GM18519 (cell line): ENCODE data around the gene AMDHD2.
A peak's percentile ranks its signal among the peaks of the same experiment; 100 is the strongest.
"Not testable (repeated sequence)": the region's sequence is repeated elsewhere in the genome, so short reads cannot be mapped to it uniquely, and the experiment has no call there.

Experiments
- ATAC-seq: cut with Tn5 transposase; IDR thresholded peaks from one replicate; pipeline ENCODE4 v1.9.1; 2021; ENCODE audit warnings: mild to moderate bottlenecking, moderate library complexity; ENCODE audit not compliant: unreplicated experiment, low FRiP score

Gene AMDHD2, protein sequence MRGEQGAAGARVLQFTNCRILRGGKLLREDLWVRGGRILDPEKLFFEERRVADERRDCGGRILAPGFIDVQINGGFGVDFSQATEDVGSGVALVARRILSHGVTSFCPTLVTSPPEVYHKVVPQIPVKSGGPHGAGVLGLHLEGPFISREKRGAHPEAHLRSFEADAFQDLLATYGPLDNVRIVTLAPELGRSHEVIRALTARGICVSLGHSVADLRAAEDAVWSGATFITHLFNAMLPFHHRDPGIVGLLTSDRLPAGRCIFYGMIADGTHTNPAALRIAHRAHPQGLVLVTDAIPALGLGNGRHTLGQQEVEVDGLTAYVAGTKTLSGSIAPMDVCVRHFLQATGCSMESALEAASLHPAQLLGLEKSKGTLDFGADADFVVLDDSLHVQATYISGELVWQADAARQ

DNA sequence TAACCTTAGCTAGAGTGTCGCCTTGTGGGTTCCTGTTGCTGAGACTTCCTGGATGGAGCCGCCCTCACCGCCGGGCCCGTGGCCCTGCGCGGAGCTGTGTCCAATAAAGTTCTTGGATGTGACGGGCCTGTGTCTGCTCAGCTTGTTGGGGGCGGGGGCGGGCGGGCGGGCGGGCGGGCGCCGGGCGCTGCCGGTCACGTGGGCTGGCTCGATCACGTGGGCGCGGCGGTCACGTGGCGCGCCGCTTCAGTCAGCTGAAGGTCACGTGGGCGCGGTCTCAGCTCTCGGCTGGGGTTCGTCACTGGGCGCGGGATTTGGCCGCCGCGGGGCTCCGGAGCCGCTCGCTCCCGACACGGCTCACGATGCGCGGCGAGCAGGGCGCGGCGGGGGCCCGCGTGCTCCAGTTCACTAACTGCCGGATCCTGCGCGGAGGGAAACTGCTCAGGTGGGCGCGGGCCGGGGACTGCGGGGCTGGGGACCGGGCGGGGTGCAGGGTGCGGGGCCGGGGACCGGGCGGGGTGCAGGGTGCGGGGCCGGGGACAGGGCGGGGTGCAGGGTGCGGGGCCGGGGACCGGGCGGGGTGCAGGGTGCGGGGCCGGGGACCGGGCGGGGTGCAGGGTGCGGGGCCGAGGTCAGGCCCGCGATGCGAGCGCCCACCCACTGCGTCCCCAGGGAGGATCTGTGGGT lies at the start of gene AMDHD2:
AMDHD2 (plus strand) TSS at position 275 of the 687 bp plus-strand sequence; CDS start at position 363, 88 bp downstream.
- no peak for ATAC-seq

DNA sequence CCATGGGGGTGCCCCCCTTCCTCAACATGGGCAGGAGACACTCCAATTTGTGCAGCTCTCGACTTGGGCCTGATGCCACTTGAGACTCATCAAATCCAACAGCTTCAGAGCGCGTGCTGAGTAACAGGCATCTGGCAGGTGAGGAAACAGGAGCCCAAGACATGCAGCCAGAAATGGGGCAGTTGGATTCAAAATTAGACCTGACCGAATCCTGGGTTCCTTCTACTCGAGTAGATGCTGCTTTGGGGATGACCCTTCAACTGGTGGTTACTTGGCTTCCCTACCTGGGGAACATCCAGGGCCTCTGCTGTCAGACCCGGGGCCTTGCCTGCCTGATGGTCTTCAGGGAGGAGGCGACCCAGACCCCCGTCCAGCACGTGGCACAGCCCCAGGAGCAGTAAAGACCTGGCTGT lies 49.6 kb upstream of the AMDHD2 start:
- ATAC-seq = no peak

DNA sequence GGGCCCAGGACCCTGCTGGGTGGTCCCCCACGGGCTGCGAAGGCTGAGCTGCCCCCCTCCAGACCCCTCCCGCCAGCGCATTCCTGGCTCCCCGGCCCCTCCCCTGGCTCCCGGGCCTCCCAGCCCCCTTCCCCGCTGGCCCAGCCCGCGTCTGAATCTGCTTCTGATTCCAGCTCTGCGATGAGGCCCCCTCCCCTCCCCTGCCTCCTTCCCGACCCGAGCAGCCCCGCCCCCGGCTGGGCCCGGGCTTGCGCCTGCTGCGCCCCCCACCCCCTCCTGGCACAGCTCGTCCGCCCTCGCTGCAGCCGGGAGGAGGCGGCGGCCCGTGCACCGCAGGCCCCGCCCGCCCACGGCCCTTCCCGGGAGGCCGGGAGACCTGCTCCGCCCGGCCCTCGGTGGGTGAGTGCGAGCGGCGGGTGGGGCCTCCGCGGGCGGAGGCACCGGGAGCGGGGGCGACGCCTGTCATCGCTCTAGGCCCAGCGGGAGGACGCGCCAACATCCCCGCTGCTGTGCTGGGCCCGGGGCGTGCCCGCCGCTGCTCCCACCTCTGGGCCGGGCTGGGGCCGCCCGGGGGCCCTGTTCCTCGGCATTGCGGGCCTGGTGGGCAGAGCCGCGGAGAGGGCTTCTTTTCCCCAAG lies 49.0 kb upstream of the AMDHD2 start, which contains the start of gene NTN3:
NTN3 (plus strand) TSS at position 282 of the 637 bp plus-strand sequence. CDS start 405 bp downstream, outside the sequence.
- ATAC-seq = no peak

DNA sequence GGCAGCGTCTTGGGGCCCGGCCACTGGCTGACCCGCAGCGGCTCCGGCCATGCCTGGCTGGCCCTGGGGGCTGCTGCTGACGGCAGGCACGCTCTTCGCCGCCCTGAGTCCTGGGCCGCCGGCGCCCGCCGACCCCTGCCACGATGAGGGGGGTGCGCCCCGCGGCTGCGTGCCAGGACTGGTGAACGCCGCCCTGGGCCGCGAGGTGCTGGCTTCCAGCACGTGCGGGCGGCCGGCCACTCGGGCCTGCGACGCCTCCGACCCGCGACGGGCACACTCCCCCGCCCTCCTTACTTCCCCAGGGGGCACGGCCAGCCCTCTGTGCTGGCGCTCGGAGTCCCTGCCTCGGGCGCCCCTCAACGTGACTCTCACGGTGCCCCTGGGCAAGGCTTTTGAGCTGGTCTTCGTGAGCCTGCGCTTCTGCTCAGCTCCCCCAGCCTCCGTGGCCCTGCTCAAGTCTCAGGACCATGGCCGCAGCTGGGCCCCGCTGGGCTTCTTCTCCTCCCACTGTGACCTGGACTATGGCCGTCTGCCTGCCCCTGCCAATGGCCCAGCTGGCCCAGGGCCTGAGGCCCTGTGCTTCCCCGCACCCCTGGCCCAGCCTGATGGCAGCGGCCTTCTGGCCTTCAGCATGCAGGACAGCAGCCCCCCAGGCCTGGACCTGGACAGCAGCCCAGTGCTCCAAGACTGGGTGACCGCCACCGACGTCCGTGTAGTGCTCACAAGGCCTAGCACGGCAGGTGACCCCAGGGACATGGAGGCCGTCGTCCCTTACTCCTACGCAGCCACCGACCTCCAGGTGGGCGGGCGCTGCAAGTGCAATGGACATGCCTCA lies 48.3 kb upstream of the AMDHD2 start:
- no peak for ATAC-seq

DNA sequence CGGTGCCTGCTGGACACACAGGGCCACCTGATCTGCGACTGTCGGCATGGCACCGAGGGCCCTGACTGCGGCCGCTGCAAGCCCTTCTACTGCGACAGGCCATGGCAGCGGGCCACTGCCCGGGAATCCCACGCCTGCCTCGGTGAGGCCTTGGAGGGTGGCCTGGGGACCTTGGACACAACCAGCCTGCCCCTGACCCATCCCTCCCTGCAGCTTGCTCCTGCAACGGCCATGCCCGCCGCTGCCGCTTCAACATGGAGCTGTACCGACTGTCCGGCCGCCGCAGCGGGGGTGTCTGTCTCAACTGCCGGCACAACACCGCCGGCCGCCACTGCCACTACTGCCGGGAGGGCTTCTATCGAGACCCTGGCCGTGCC lies 47.7 kb upstream of the AMDHD2 start:
- ATAC-seq = no peak

DNA sequence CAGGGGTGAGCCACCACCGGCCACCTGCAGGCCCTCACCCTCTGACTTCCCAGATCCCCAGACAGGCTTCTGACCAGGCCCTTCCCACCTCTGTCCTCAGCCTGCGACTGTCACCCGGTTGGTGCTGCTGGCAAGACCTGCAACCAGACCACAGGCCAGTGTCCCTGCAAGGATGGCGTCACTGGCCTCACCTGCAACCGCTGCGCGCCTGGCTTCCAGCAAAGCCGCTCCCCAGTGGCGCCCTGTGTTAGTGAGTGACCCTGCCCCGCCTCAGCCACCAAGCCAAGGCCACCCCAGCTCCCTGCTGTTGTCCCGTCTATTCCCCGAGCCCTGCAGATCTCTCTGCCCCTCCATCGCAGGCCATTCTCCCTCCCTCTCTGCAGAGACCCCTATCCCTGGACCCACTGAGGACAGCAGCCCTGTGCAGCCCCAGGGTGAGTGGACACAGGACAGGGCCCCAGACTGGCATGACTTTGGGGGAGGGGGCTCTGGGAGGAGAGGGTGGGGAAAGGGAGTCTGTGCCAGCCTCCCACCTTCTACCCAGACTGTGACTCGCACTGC lies 47.2 kb upstream of the AMDHD2 start:
- ATAC-seq = no peak

DNA sequence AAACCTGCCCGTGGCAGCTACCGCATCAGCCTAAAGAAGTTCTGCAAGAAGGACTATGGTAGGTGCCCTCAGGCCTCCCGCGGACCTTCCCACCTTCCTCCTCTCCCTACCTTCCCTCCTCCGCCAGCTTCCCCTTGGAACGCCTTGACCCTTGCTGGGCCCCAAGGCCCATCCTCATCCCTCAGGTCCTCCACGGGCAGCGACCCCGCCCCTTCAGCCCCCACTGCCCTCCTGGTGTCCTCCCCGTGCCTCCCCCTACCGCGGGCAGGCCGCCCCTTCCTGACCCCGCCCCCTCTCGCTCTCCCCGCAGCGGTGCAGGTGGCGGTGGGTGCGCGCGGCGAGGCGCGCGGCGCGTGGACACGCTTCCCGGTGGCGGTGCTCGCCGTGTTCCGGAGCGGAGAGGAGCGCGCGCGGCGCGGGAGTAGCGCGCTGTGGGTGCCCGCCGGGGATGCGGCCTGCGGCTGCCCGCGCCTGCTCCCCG lies 46.7 kb upstream of the AMDHD2 start:
- no peak for ATAC-seq

DNA sequence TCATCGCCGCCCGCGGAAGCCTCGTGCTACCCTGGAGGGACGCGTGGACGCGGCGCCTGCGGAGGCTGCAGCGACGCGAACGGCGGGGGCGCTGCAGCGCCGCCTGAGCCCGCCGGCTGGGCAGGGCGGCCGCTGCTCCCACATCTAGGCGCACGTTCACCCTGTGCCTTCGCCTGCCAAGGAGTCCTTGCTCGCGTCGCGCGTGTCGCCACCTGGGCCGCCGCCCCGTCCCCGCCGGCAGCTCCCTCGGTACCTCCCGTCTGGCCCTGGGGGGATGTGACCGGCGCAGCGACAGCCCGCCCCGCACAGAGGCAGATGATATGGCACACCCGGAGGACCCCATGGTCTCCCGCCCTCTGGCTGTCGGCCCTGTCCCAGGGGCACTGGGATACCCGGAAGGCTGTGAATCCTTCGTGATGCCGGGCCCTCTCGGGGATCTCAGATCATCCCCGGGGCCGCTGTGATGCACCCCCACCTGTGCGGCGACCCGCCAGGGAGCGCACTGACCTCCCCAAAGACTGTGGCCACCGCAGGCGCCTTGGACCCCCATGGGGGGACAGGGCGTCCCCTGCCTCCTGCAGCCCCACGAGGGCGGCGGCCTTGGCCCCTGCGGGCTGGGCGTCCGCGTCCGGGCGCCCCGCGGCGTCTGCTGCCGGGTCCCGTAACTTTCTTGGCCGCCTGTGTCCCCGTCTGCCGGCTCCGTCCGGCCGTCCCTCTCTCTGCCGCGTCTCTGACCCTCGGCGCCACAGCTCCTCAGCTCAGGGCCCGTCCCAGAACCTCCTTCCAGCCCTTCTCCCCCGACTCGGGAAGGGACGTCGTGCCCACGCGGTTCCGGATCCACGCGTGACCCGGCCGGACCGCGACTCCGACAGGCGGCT lies 45.9 kb upstream of the AMDHD2 start:
- no peak for ATAC-seq

DNA sequence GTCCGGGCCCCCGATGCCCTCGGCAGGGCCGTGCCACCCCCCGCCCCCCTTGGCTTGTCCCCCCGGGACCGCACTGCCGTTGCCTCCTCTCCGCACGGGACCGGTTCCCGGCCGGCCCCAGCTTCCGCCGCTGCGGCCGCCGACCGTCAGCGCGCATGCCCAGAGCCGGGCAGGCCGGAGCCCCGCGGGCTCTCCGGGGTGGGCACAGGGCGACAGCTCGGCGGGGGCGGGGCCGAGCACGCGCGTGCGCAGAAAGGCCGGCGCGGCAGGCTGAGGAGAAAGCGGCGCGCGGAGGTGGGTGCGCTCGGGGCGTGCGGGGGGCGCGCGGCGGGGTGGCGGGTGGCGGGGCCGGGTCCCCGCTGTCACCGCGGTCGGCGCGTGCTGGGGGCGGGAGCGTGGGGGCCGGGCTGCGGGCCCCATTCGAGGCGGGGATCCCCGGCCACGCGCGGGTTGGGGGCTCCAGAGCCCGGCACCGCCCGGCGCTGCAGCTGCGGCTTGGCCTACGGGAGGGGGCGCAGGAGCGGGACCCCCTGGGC lies 45.2 kb upstream of the AMDHD2 start, which contains the start of gene TBC1D24:
TBC1D24 (plus strand) TSS at position 251 of the 536 bp plus-strand sequence. CDS start 21,022 bp downstream, outside the sequence.
- ATAC-seq = peak; percentile 37

DNA sequence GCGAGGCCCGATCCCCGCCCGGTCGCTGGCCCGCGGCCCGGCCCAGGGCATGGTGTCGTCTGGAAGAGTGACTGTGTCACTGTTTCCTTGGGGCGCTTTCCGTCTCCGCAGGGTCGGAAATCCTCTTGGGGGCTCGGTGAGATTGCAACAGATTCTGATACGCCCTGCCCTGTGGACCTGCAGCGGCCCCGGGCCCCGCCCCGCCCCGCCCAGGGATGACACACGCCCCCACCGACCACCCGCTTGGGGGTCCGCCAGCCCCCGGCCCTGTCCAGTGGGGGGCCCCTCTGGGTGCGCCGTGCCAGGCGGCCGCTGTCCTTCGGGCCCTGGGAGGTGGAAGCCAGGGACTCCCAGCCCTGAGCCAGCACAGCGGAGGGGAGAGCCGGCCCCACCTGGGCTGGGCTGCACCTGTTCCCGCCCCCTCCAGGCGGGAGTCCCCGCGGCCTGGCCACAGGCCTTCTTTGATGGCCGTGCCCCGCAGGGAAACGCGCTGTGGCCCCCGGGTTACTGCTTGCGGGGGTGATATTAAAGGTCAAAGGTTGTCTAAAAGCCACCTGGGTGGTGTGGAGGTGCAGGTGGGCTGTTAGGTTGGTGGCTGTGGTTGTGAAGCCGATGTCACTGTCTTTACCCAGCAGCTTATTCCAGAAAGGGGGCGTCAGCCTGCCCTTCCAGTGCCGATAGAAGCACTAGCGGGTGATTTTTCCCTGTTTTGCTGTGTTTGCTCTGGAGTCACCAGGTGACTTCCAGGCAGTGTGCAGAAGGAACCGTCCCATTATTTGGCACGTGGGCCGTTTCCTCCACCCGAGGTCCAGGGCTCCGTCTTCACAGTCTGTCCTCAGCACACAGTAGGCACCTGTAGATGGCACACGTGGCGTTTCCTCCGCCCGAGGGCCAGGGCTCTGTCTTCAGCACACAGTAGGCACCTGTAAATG lies 44.5 kb upstream of the AMDHD2 start:
- no peak for ATAC-seq

DNA sequence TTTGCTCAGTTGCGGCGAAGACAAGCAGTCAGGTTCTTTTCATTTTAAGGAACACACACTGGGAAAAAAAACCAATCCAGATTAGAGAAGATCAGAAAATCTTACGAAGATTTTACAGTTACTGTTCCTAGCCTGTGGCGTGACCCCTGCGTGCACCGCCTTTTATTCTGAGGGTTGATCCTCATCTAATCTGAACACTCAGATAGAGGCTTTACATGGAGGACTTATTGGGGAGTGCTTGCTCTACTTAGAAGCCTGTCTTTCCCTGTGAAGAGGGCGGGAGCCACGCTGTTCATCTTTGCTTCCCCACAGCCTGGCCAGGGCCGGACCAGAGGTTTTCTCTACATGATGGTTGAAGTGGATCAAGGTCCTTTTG lies 43.8 kb upstream of the AMDHD2 start:
- ATAC-seq = no peak

DNA sequence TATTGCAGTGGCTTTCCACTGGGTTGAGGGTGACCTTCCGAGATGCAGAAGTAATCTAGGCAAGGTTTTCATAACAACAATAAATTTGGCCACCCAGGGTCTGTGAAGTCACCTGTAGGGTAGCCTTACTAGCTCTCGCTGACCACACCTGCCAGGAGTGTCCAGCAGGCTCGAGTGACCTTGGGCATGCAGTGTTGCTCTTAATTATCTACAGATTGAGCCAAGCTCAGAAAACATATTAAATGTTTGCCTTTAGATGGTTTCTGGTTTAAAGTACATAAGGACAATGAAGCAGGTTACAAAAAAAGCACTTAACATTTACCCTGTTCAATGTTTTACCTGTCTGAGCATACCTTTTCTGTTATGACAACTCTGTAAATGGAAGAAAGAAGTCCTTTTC lies 43.4 kb upstream of the AMDHD2 start:
- no peak for ATAC-seq

DNA sequence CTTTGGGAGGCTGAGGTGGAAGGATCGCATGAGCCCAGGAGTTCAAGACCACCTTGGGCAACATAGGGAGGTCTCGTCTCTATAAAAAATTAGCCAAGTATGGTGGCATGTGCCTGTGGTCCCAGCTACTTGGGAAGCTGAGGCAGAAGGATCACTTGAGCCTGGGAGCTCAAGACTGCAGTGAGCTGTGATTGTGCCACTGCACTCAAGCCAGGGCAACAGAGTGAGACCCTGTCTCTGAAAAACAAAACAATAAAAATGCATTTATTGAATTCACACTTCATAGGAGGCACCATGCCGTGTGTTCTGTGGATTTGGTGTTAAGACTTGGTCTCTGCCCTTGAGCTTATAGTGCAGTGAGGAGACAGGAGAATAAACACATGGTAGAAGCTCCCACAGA lies 42.8 kb upstream of the AMDHD2 start:
- no peak for ATAC-seq

DNA sequence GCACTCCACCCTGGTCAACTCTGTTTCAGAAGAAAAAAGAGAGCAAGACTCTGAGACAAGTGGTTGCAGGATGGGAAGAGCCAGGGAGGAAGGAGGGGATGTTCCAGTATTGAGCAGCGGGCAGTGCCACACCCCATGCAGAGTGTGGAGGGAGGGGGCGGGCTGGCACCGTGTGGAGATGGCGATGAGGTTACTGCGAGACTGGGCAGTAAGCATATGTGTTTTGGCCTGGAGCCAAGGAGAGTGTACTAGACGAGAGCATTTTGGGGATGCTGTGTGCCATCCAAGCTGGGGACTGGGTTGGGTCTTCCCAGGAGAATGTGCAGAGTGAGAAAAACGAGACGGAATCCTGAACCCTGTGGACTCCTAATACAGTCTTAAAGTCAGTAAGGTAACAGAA lies 41.9 kb upstream of the AMDHD2 start:
- no peak for ATAC-seq

DNA sequence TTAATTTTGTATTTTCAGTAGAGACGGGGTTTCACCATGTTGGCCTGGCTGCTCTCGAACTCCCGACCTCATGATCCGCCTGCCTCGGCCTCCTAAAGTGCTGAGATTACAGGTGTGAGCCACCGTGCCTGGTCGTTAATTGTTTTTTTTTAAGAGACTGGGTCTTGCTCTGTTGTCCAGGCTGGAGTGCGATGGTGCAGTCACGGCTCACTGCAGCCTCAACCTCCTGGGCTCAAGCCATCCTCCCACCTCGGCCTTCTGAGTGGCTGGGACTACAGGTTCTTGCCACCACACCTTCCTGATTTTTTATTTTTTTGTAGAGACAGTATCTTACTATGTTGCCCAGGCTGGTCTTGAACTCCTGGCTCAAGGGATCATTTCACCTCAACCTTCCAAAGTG lies 40.2 kb upstream of the AMDHD2 start:
- not testable (repeated sequence) for ATAC-seq

DNA sequence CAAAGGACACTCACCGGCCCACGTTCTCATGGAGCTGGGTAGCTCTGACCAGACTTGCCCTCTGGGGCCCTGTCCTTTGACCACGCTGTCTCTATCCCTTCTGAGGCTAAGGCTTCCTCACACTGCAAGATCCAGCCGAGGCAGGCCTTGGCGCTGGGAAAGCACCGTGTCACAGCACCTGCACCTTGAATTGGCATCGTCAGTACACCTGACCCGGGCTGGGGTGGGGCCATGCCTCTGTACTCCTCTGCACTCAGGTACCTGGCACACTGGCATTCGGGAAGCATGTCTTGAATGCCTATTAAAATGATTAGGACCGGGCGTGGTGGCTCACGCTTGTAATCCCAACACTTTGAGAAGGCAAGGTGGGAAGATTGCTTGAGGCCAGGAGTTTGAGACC lies 39.2 kb upstream of the AMDHD2 start:
- ATAC-seq = no peak

DNA sequence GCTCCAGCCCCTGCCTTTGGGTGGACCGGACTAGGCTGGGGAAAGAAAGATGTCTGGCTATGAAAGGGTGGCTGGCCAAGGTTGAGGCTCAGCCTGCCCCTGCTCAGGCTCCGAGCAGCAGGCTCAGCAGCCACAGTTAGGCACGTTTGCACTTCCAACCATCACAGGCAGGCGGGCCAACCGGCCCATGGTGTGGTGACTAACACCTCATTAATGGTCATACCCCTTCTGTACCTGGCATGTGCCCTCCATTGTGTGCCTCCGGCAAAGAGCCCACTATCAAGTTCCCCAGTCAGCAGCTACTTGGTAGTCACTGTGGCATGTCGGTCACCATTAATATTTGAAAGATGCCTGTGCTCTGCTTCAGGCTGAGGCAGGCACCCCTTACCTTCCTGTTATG lies 38.5 kb upstream of the AMDHD2 start:
- ATAC-seq = no peak

DNA sequence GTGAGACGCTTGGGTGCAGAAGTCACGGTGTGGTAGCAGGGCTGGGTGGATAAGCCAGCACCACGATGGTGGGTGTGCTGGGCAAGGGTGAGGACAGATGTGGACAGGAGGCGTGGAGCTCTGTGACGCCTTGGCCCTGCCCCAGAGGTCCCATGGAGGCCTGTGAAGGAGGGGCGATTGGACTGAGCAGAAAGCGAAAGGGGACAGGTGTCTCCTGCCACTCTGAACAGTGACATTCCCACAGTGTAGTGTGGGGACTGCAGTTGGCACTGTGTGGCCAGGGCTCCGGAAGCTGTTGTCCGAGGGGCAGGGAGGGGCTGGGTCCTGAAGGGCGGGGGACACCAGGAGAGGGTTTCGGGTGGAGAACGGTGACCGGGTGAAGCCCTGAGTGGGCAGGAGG lies 37.9 kb upstream of the AMDHD2 start:
- no peak for ATAC-seq
